Mesothelial cell of epicardium (in vitro differentiated cells): ENCODE measurements around the gene CDK18. TPM values are rescaled to one million over a fixed set of nuclear protein-coding genes. Genes with fewer than 3 reads are reported as not detected.

Experiments
- DNase-seq, 2 experiments: peaks; one replicate each; pipeline ENCODE4 v3.0.0; 2021; ENCODE audit warnings: low spot score in 2 of 2; ENCODE audit not compliant: unreplicated experiment in 2 of 2
- H3K27ac Mint-ChIP-seq: 2 replicates; pipeline ENCODE4 v1.8.0; 2021; ENCODE audit warnings: mixed read lengths
- H3K27me3 Mint-ChIP-seq: 2 replicates; pipeline ENCODE4 v1.8.0; 2021; ENCODE audit warnings: low read depth, mixed read lengths
- H3K36me3 Mint-ChIP-seq: 2 replicates; pipeline ENCODE4 v1.8.0; 2021; ENCODE audit warnings: mixed read lengths
- H3K4me1 Mint-ChIP-seq: 2 replicates; pipeline ENCODE4 v1.8.0; 2021; ENCODE audit warnings: mixed read lengths
- H3K4me3 Mint-ChIP-seq: 2 replicates; pipeline ENCODE4 v1.8.0; 2021; ENCODE audit warnings: mild to moderate bottlenecking, moderate library complexity, mixed read lengths
- H3K9me3 Mint-ChIP-seq: 2 replicates; pipeline ENCODE4 v1.8.0; 2021; ENCODE audit warnings: mixed read lengths
- total RNA-seq: library from RNA; stranded (reverse); gene quantifications from 3 replicates; pipeline ENCODE4 v1.2.1, GENCODE V29; 2021
- TF ChIP-seq, protein P1 (sequence below): fragments of 200-600 bp; sonication (generic); IDR thresholded peaks from one replicate; pipeline ENCODE4 v1.5.0; 2021; ENCODE audit warnings: antibody characterized with exemption; ENCODE audit not compliant: unreplicated experiment

Gene CDK18
- total RNA-seq, 1 donor from 2014 or later = 28.7 TPM

DNA sequence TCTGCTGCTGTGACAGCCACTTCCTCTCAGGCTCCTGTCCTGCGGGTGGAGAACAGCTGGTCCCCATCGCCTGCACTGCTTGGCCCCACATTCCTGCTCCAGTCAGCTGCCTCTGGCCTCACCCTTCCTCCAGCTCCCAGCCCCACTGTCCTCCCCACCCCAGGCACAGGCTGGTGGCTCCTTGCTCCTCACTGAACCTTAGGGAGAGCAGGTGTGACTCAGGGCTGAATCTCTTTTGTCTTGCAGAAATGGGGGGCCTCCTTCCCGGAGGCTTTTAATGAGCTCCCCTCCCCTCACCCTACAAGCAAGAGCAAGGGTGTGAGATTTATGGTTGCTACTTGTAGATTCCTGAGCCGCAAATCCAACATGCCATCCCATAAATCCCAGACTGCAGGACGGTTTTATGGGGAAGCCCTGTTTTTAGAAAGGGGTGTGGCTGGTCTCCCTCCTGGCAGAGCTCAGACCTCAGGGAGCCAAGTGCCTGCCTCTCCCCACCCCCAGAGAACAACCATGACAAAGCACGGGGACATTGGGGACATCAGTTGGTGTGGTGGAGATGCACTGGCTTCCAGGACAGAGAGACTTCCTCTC lies 15.2 kb downstream of the CDK18 start:
- H3K4me3 Mint-ChIP-seq = no peak overlapping the region
- H3K27ac Mint-ChIP-seq = no peak overlapping the region
- DNase-seq = no peak

DNA sequence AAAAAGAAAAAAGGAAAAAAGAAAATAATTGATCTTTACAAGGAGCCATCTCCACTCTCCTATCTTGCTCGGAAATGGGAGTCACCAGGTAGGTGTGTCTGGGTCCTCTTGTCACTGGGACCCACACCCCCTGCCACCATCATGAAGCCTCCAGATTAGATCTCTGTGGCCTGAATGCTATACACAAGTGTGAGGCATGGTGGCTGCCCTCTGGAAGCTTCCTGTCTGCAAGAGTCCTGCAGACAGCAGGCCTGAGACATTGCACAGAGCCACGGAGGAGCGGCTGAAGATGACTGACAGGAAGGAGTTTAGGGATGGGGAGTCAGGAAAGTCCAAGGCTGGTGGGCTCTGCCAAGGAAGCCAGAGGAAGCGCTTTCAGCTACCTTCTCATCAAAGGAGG lies 16.2 kb downstream of the CDK18 start:
- no peaks in the 10 kb centered on the region for H3K27me3 Mint-ChIP-seq
- H3K36me3 Mint-ChIP-seq = no peaks in the 10 kb centered on the region
- TF ChIP-seq, protein P1, sequence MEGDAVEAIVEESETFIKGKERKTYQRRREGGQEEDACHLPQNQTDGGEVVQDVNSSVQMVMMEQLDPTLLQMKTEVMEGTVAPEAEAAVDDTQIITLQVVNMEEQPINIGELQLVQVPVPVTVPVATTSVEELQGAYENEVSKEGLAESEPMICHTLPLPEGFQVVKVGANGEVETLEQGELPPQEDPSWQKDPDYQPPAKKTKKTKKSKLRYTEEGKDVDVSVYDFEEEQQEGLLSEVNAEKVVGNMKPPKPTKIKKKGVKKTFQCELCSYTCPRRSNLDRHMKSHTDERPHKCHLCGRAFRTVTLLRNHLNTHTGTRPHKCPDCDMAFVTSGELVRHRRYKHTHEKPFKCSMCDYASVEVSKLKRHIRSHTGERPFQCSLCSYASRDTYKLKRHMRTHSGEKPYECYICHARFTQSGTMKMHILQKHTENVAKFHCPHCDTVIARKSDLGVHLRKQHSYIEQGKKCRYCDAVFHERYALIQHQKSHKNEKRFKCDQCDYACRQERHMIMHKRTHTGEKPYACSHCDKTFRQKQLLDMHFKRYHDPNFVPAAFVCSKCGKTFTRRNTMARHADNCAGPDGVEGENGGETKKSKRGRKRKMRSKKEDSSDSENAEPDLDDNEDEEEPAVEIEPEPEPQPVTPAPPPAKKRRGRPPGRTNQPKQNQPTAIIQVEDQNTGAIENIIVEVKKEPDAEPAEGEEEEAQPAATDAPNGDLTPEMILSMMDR = no peak
- no peak overlapping the region for H3K27ac Mint-ChIP-seq
- no peak for DNase-seq
- no peak overlapping the region for H3K4me3 Mint-ChIP-seq
- H3K4me1 Mint-ChIP-seq = peaks cover 13% of the 10 kb centered on the region
- no peaks in the 10 kb centered on the region for H3K9me3 Mint-ChIP-seq

More for the DNA sequence above, 15.2 kb downstream of the CDK18 start:
- H3K9me3 Mint-ChIP-seq = no peaks in the 10 kb centered on the region
- H3K36me3 Mint-ChIP-seq = no peaks in the 10 kb centered on the region
- TF ChIP-seq, protein P1 = no peak
- no peaks in the 10 kb centered on the region for H3K27me3 Mint-ChIP-seq
- peaks cover 13% of the 10 kb centered on the region for H3K4me1 Mint-ChIP-seq

DNA sequence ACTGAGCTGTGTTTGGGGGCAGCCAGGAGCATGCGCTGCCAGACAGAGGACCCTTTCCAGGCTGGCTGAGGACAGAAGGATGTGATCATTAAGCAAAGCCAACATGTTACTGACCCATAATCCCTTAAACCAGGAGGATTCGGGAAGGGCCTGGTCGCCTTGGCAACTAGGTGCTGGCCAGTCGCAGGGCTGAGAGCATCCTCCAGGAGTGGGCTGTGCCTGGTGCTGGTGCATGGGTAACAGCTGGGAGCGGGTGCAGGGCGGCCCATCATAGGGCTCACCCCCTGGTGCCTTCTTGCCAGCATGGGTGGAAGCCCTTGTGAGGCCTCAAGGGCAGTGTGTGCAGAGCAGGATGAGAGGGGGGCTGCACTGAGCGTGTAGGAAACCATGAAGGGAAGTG lies 17.2 kb downstream of the CDK18 start:
- peaks cover 10% of the 10 kb centered on the region for H3K4me1 Mint-ChIP-seq
- no peaks in the 10 kb centered on the region for H3K36me3 Mint-ChIP-seq
- no peak for DNase-seq
- no peak overlapping the region for H3K27ac Mint-ChIP-seq
- H3K9me3 Mint-ChIP-seq = no peaks in the 10 kb centered on the region
- H3K4me3 Mint-ChIP-seq = no peak overlapping the region
- H3K27me3 Mint-ChIP-seq = no peaks in the 10 kb centered on the region
- TF ChIP-seq, protein P1 = no peak

DNA sequence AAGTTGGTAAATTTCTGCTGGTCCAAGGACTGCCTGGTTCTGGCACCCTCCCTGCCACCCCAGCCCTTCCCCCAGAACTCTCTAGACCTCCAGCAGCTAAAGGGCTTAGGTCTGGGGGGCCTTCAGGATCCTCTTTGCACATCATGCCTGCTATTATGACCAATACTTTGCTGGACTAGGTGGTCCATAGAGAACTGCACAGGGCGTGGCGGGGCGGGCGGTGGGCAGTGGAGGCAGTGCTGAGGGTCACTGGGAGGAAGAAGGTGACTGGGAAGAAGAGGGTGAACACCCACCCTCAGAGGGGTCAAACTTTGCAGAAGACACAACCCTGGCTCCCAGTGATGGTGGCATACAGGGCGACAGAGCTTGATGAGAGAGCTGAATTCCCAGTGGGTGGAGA lies 18.2 kb downstream of the CDK18 start:
- no peaks in the 10 kb centered on the region for H3K36me3 Mint-ChIP-seq
- no peak for DNase-seq
- H3K9me3 Mint-ChIP-seq = no peaks in the 10 kb centered on the region
- H3K27me3 Mint-ChIP-seq = no peaks in the 10 kb centered on the region
- TF ChIP-seq, protein P1 = no peak
- H3K27ac Mint-ChIP-seq = no peak overlapping the region
- no peak overlapping the region for H3K4me3 Mint-ChIP-seq
- peaks cover 10% of the 10 kb centered on the region for H3K4me1 Mint-ChIP-seq

DNA sequence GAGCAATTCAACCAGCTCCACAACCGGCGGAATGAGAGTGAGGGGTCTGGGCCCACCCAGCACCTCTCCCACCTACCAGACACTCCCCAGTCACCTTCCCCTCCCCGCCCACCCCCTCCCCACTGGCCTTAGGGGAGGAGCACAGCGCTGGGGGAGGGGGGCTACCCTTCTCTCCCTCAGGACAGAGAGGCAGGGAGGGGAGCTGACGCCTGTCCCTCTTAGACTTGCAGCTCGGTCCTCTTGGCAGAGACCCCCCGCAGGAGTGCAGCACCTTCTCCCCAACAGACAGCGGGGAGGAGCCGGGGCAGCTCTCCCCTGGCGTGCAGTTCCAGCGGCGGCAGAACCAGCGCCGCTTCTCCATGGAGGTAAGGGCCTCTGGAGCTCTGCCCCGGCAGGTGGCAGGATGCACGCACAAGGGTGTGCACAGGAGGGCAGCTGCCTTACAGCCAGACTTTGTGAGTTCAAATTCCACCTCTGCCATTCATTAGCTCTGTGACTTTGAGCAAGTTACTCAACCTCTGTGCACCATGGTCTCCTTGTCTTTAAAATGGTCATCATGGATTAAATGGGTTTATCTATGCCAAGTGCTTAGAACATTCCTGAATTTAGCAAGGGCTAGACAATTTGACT lies 18.9 kb downstream of the CDK18 start:
- Mint-ChIP-seq H3K27ac (no peak overlapping the region), H3K9me3 (no peaks in the 10 kb centered on the region)

More for the DNA sequence above, 18.9 kb downstream of the CDK18 start:
- TF ChIP-seq, protein P1 = no peak
- no peaks in the 10 kb centered on the region for H3K27me3 Mint-ChIP-seq
- no peaks in the 10 kb centered on the region for H3K36me3 Mint-ChIP-seq
- peaks cover 10% of the 10 kb centered on the region for H3K4me1 Mint-ChIP-seq
- no peak for DNase-seq
- H3K4me3 Mint-ChIP-seq = no peak overlapping the region
